ENCODE measurements around the gene SH3RF3. TPM values are rescaled to one million over a fixed set of nuclear protein-coding genes. Genes with fewer than 3 reads are reported as not detected.
A peak's percentile ranks its signal among the peaks of the same experiment; 100 is the strongest.

Gene SH3RF3
- total RNA-seq, 2 donors from 2014 or later, result 1.0 to 1.7 TPM

GRCh38 chr2:109428281-109428680, 299.3 kb downstream of the SH3RF3 start:
- peaks cover 0 to 4% of the 10 kb centered on the region in 2 donors for H3K36me3 Mint-ChIP-seq
- no peak overlapping the region for H3K27ac Mint-ChIP-seq
- H3K9me3 Mint-ChIP-seq, result no peaks in the 10 kb centered on the region
- no peak for ATAC-seq
- no peak for DNase-seq (ENCODE audit: low spot score in 2 of 2)

GRCh38 chr2:109428841-109429566, 300.0 kb downstream of the SH3RF3 start:
- DNase-seq (ENCODE audit: low spot score in 2 of 2) (no peak), ATAC-seq (no peak)
- Mint-ChIP-seq H3K9me3 (no peaks in the 10 kb centered on the region), H3K36me3 (no peaks in the 10 kb centered on the region), H3K27ac (no peak overlapping the region)

- no peak for ATAC-seq
Observed at GRCh38 chr2:109429567-109430328, 300.7 kb downstream of the SH3RF3 start.

GRCh38 chr2:109430329-109430636, 301.3 kb downstream of the SH3RF3 start:
- no peak for DNase-seq (ENCODE audit: low spot score in 2 of 2)
- Mint-ChIP-seq H3K27ac (peak overlapping the region; percentile 35 to 57), H3K36me3 (no peaks in the 10 kb centered on the region), H3K9me3 (no peaks in the 10 kb centered on the region)
- no peak for ATAC-seq

More at GRCh38 chr2:109429567-109430328, 300.7 kb downstream of the SH3RF3 start:
- H3K27ac Mint-ChIP-seq, result no peak overlapping the region
- no peaks in the 10 kb centered on the region for H3K9me3 Mint-ChIP-seq
- H3K36me3 Mint-ChIP-seq, result no peaks in the 10 kb centered on the region
- DNase-seq (ENCODE audit: low spot score in 2 of 2), result no peak

GRCh38 chr2:109432421-109432820, 303.4 kb downstream of the SH3RF3 start:
- DNase-seq (ENCODE audit: low spot score in 2 of 2), result no peak
- no peak overlapping the region for H3K27ac Mint-ChIP-seq
- H3K36me3 Mint-ChIP-seq, result no peaks in the 10 kb centered on the region
- ATAC-seq, result no peak
- no peaks in the 10 kb centered on the region for H3K9me3 Mint-ChIP-seq

- Mint-ChIP-seq H3K9me3 (no peaks in the 10 kb centered on the region), H3K36me3 (no peaks in the 10 kb centered on the region), H3K27ac (no peak overlapping the region)
- peak in 1 of 2 donors; percentile 39 for DNase-seq (ENCODE audit: low spot score in 2 of 2)
- no peak for ATAC-seq
Observed at GRCh38 chr2:109433486-109433885, 304.5 kb downstream of the SH3RF3 start.

- Mint-ChIP-seq H3K36me3 (peaks cover under 1 to 4% of the 10 kb centered on the region in 2 donors), H3K9me3 (no peaks in the 10 kb centered on the region), H3K27ac (peak overlapping the region in 1 of 2 donors; percentile 72)
- ATAC-seq, result no peak
- peak in 1 of 2 donors; percentile 26 for DNase-seq (ENCODE audit: low spot score in 2 of 2)
Observed at GRCh38 chr2:109433926-109434325, 304.9 kb downstream of the SH3RF3 start.

GRCh38 chr2:109434351-109434750, 305.3 kb downstream of the SH3RF3 start:
- DNase-seq (ENCODE audit: low spot score in 2 of 2), result peak in 1 of 2 donors; percentile 28
- peaks cover 5 to 8% of the 10 kb centered on the region in 2 donors for H3K36me3 Mint-ChIP-seq
- ATAC-seq, result no peak
- peaks cover 0 to 3% of the 10 kb centered on the region in 2 donors for H3K9me3 Mint-ChIP-seq
- peak overlapping the region in 1 of 2 donors; percentile 72 for H3K27ac Mint-ChIP-seq

GRCh38 chr2:109435066-109435690, 306.2 kb downstream of the SH3RF3 start:
- peaks cover 13 to 16% of the 10 kb centered on the region in 2 donors for H3K36me3 Mint-ChIP-seq
- peaks cover 7 to 11% of the 10 kb centered on the region in 2 donors for H3K9me3 Mint-ChIP-seq
- DNase-seq (ENCODE audit: low spot score in 2 of 2) (peak in 1 of 2 donors; percentile 26), ATAC-seq (no peak)
- no peak overlapping the region for H3K27ac Mint-ChIP-seq

- peaks cover 14 to 18% of the 10 kb centered on the region in 2 donors for H3K9me3 Mint-ChIP-seq
- ATAC-seq (no peak), DNase-seq (ENCODE audit: low spot score in 2 of 2) (peak in 1 of 2 donors; percentile 33)
- H3K36me3 Mint-ChIP-seq, result peaks cover 22 to 25% of the 10 kb centered on the region in 2 donors
- H3K27ac Mint-ChIP-seq, result no peak overlapping the region
Observed at GRCh38 chr2:109435901-109436598, 307.0 kb downstream of the SH3RF3 start.

- ATAC-seq (no peak), DNase-seq (ENCODE audit: low spot score in 2 of 2) (peak in 1 of 2 donors; percentile 30)
- Mint-ChIP-seq H3K9me3 (peaks cover 21 to 24% of the 10 kb centered on the region in 2 donors), H3K27ac (no peak overlapping the region), H3K36me3 (peaks cover 28 to 32% of the 10 kb centered on the region in 2 donors)
Observed at GRCh38 chr2:109436610-109437225, 307.7 kb downstream of the SH3RF3 start.

- H3K36me3 Mint-ChIP-seq, result peaks cover 29 to 32% of the 10 kb centered on the region in 2 donors
- no peak for ATAC-seq
- H3K27ac Mint-ChIP-seq, result no peak overlapping the region
- DNase-seq (ENCODE audit: low spot score in 2 of 2), result peak in 1 of 2 donors; percentile 1
- peaks cover 24 to 26% of the 10 kb centered on the region in 2 donors for H3K9me3 Mint-ChIP-seq
Observed at GRCh38 chr2:109437325-109438090, 308.5 kb downstream of the SH3RF3 start.

GRCh38 chr2:109438146-109438545, 309.1 kb downstream of the SH3RF3 start:
- no peak for ATAC-seq
- peak in 1 of 2 donors; percentile 23 for DNase-seq (ENCODE audit: low spot score in 2 of 2)
- Mint-ChIP-seq H3K9me3 (peaks cover 28 to 29% of the 10 kb centered on the region in 2 donors), H3K36me3 (peaks cover 29 to 32% of the 10 kb centered on the region in 2 donors), H3K27ac (no peak overlapping the region)

GRCh38 chr2:109438773-109439389, 309.9 kb downstream of the SH3RF3 start:
- peak in 1 of 2 donors; percentile 23 for DNase-seq (ENCODE audit: low spot score in 2 of 2)
- Mint-ChIP-seq H3K36me3 (peaks cover 32 to 36% of the 10 kb centered on the region in 2 donors), H3K9me3 (peaks cover 28 to 35% of the 10 kb centered on the region in 2 donors), H3K27ac (no peak overlapping the region)
- ATAC-seq, result no peak

GRCh38 chr2:109439390-109439786, 310.4 kb downstream of the SH3RF3 start:
- peaks cover 28 to 36% of the 10 kb centered on the region in 2 donors for H3K9me3 Mint-ChIP-seq
- peak in 1 of 2 donors; percentile 7 for DNase-seq (ENCODE audit: low spot score in 2 of 2)
- ATAC-seq, result no peak
- no peak overlapping the region for H3K27ac Mint-ChIP-seq
- H3K36me3 Mint-ChIP-seq, result peaks cover 34 to 38% of the 10 kb centered on the region in 2 donors
